K562 (cell line): ENCODE data around the gene NAT14. TPM values are rescaled to one million over a fixed set of nuclear protein-coding genes. Genes with fewer than 3 reads are reported as not detected.

ENCODE experiments used
- ASH1L ChIP-seq: fragments of 450-650 bp; IDR thresholded peaks from 2 replicates; pipeline ENCODE4 v1.6.1; 2018; ENCODE audit warnings: borderline replicate concordance, mild to moderate bottlenecking, low read depth; ENCODE audit not compliant: partially characterized antibody
- CC2D1A ChIP-seq: fragments of 450-650 bp; IDR thresholded peaks from 2 replicates; pipeline ENCODE4 v1.6.1; 2017; ENCODE audit warnings: mild to moderate bottlenecking
- CCAR2 ChIP-seq: fragments of 200-400 bp; formaldehyde crosslinking; IDR thresholded peaks from 2 replicates; pipeline ENCODE4 v1.6.1; 2017; ENCODE audit warnings: mild to moderate bottlenecking, low read depth, low read length
- COPS2 ChIP-seq: fragments of 450-650 bp; conservative IDR thresholded peaks from 2 replicates; pipeline ENCODE4 v1.6.1; 2016; ENCODE audit warnings: mild to moderate bottlenecking, moderate library complexity
- DACH1 ChIP-seq: fragments of 450-650 bp; IDR thresholded peaks from 2 replicates; pipeline ENCODE4 v1.6.1; 2018; ENCODE audit not compliant: partially characterized antibody
- GTF2A2 ChIP-seq: IDR thresholded peaks from 2 replicates; pipeline ENCODE4 v1.6.1; 2016; ENCODE audit warnings: mild to moderate bottlenecking, missing genetic modification characterization, missing compliant biosample characterization
- HNRNPUL1 ChIP-seq: fragments of 200-400 bp; formaldehyde crosslinking; IDR thresholded peaks from 2 replicates; pipeline ENCODE4 v1.6.1; 2017; ENCODE audit warnings: low read length
- IRF2 ChIP-seq: sonication (generic); formaldehyde crosslinking; IDR thresholded peaks from 2 replicates; pipeline ENCODE4 v1.8.1; 2022; ENCODE audit warnings: mild to moderate bottlenecking, missing genetic modification reagents
- LEF1 ChIP-seq: fragments of 450-650 bp; IDR thresholded peaks from 2 replicates; pipeline ENCODE4 v1.6.1; 2016; ENCODE audit warnings: mild to moderate bottlenecking
- MED1 ChIP-seq: sonication (generic); formaldehyde crosslinking; IDR thresholded peaks from 2 replicates; pipeline ENCODE4 v1.8.1; 2023; ENCODE audit warnings: missing genetic modification reagents, borderline replicate concordance
- MEIS2 ChIP-seq: fragments of 450-650 bp; IDR thresholded peaks from 2 replicates; pipeline ENCODE4 v1.6.1; 2014; ENCODE audit warnings: mild to moderate bottlenecking; ENCODE audit not compliant: partially characterized antibody
- MTA2 ChIP-seq: fragments of 450-650 bp; IDR thresholded peaks from 2 replicates; pipeline ENCODE4 v1.6.1; 2016; ENCODE audit warnings: low read depth
- NR2C1 ChIP-seq, 2 experiments: fragments of 450-650 bp; IDR thresholded peaks; 2 replicates each; pipeline ENCODE4 v1.6.1; 2017; ENCODE audit warnings: mild to moderate bottlenecking in 2 of 2, antibody characterized with exemption in 1 of 2, inconsistent platforms in 1 of 2, missing compliant biosample characterization in 1 of 2, missing genetic modification characterization in 1 of 2
- PHF21A ChIP-seq: fragments of 450-650 bp; IDR thresholded peaks from 2 replicates; pipeline ENCODE4 v1.6.1; 2017; ENCODE audit warnings: low read depth, borderline replicate concordance
- POLR2B ChIP-seq: fragments of 450-650 bp; IDR thresholded peaks from 2 replicates; pipeline ENCODE4 v1.6.1; 2018; ENCODE audit warnings: low read depth; ENCODE audit not compliant: partially characterized antibody
- PTRF ChIP-seq: fragments of 450-650 bp; IDR thresholded peaks from 2 replicates; pipeline ENCODE4 v1.6.1; 2016; ENCODE audit warnings: mild to moderate bottlenecking, missing genetic modification characterization, missing compliant biosample characterization
- RBFOX2 ChIP-seq: fragments of 200-400 bp; formaldehyde crosslinking; IDR thresholded peaks from 2 replicates; pipeline ENCODE4 v1.6.1; 2017; ENCODE audit warnings: low read depth, mild to moderate bottlenecking, low read length, moderate library complexity
- RBM22 ChIP-seq: fragments of 200-400 bp; formaldehyde crosslinking; IDR thresholded peaks from 2 replicates; pipeline ENCODE4 v1.6.1; 2018; ENCODE audit warnings: low read length, low read depth; ENCODE audit not compliant: poor library complexity, severe bottlenecking
- STAT6 ChIP-seq: sonication (generic); formaldehyde crosslinking; IDR thresholded peaks from 2 replicates; pipeline ENCODE4 v1.8.1; 2023; ENCODE audit warnings: mild to moderate bottlenecking, missing genetic modification reagents
- TCF15 ChIP-seq: fragments of 250-450 bp; sonication (Bioruptor Pico); IDR thresholded peaks from 2 replicates; pipeline ENCODE4 v1.8.0; 2022; ENCODE audit warnings: moderate library complexity, mild to moderate bottlenecking, inconsistent platforms
- TCF7L2 ChIP-seq: fragments of 150-350 bp; IDR thresholded peaks from 2 replicates; pipeline ENCODE4 v1.6.1; 2016; ENCODE audit warnings: low read depth, mild to moderate bottlenecking, low read length, moderate library complexity
- XRCC5 ChIP-seq: fragments of 200-400 bp; formaldehyde crosslinking; IDR thresholded peaks from 2 replicates; pipeline ENCODE4 v1.6.1; 2017; ENCODE audit warnings: low read depth, mild to moderate bottlenecking, low read length
- ZBTB33 ChIP-seq: sonication (generic); formaldehyde crosslinking; IDR thresholded peaks from 2 replicates; pipeline ENCODE4 v1.8.1; 2023; ENCODE audit warnings: mild to moderate bottlenecking, missing genetic modification reagents
- ZNF121 ChIP-seq: sonication (generic); formaldehyde crosslinking; conservative IDR thresholded peaks from 2 replicates; pipeline ENCODE4 v1.8.0; 2022; ENCODE audit warnings: missing genetic modification reagents
- ZNF583 ChIP-seq: fragments of 250-450 bp; sonication (Bioruptor Pico); IDR thresholded peaks from 2 replicates; pipeline ENCODE4 v1.4.0; 2020
- polyA plus RNA-seq, 8 experiments: library from polyadenylated mRNA; depleted of rRNA in 4 of 8; stranded (reverse) in 5 of 8; unstranded in 3 of 8; fragments of >200 nt; fragmentation: Nextera tagmentation in 2 of 8; fragmentation: Illumina TruSeq in 1 of 8; extraction: Ambion mirVana in 2 of 8; extraction: Trizol in 1 of 8; gene quantifications; 2 replicates each; pipeline versions ENCODE4 v1.2.1 to v1.2.3, GENCODE V29; 2011 to 2014; ENCODE audit warnings: inconsistent platforms in 1 of 8, missing spikeins in 1 of 8
- total RNA-seq, 7 experiments: library from RNA; depleted of rRNA in 6 of 7; stranded (reverse); fragments of >200 nt in 6 of 7; fragmentation: Illumina TruSeq in 2 of 7; extraction: Trizol in 2 of 7; gene quantifications; 2 replicates each; pipeline versions ENCODE4 v1.2.1 to v1.2.3, GENCODE V29; 2011 to 2021; ENCODE audit warnings: low replicate concordance in 1 of 7

Gene NAT14
- total and polyA plus RNA-seq, 9 of the 15 experiments (the other 6 are each of a cell fraction or from before 2014, with no cell fraction given): 2.4 to 77.0 (median 26.7) TPM

GRCh38 chr19:55503502-55504251 is 18.7 kb downstream of the NAT14 start (continued):
- TF ChIP-seq NR2C1 (IDR thresholded peaks at IDR 0.05) (no peak), NR2C1 (tag; IDR thresholded peaks at IDR 0.05) (0 out of 2 replicates have a peak, but pooled peaks have one; percentile 15), ASH1L (peak; percentile 73), PTRF (tag) (no peak; the same call in 1 of the 2 replicates), CC2D1A (peak; percentile 73), XRCC5 (0 out of 2 replicates have a peak, but pooled peaks have one; percentile 21), STAT6 (CRISPR knock-in tag) (no peak), MEIS2 (peak; percentile 81), TCF15 (CRISPR knock-in tag) (no peak), LEF1 (no peak), HNRNPUL1 (no peak), ZBTB33 (peak; percentile 99), CCAR2 (no peak), IRF2 (CRISPR knock-in tag) (peak; percentile 95), ZNF583 (no peak), ZNF121 (CRISPR knock-in tag) (peak; percentile 72), GTF2A2 (no peak), RBFOX2 (peak; percentile 72), MTA2 (no peak), PHF21A (0 out of 2 replicates have a peak, but pooled peaks have one; percentile 25), DACH1 (peak; percentile 15), TCF7L2 (no peak), MED1 (CRISPR knock-in tag) (no peak), POLR2B (peak; percentile 31), RBM22 (no peak), COPS2 (no peak)
